Small intestine (tissue), 4 donors: ENCODE measurements around the gene SLC7A6. TPM values are rescaled to one million over a fixed set of nuclear protein-coding genes. Genes with fewer than 3 reads are reported as not detected.

Experiments
- polyA plus RNA-seq, 4 donors: library from polyadenylated mRNA; stranded (reverse) in 3 of 4; unstranded in 1 of 4; fragments of 200-250 nt in 3 of 4; fragments of 120-200 nt in 1 of 4; gene quantifications; one replicate each; pipeline versions ENCODE4 v1.2.1 to v1.2.3, GENCODE V29; 2013
- donor health status: healthy with polysubstance abuse.
- donor health status: Bipolar disorder and iron deficiency.
- donor health status: healthy.

The SLC7A6 gene
- polyA plus RNA-seq, 4 donors: 2.0 to 8.5 (median 6.7) TPM

Other genes with a start within 250 kb of the SLC7A6 start
- gene DPEP2NB, start 248.6 kb upstream of the SLC7A6 start, polyA plus RNA-seq: not detected
- 10 to 100 TPM in 2 of 4 donors, 1 to 10 TPM in 2; 3.8 to 14.6 (median 9.6) TPM for gene DDX28, start 241.3 kb upstream of the SLC7A6 start, polyA plus RNA-seq
- gene DUS2, start 241.2 kb upstream of the SLC7A6 start, polyA plus RNA-seq: 10 to 100 TPM in 2 of 4 donors, 1 to 10 TPM in 2; 7.6 to 12.6 (median 10.0) TPM
- gene NFATC3, start 179.2 kb upstream of the SLC7A6 start, polyA plus RNA-seq: 10 to 100 TPM; 10.8 to 26.8 (median 13.7) TPM
- 10 to 100 TPM; 14.3 to 45.0 (median 18.7) TPM for gene ESRP2, start 28.4 kb upstream of the SLC7A6 start, polyA plus RNA-seq
- gene PLA2G15, start 19.2 kb upstream of the SLC7A6 start, polyA plus RNA-seq: 10 to 100 TPM in 1 of 4 donors, 1 to 10 TPM in 3; 5.4 to 19.8 (median 6.5) TPM
- gene SLC7A6OS, start 46.4 kb downstream of the SLC7A6 start, polyA plus RNA-seq: 10 to 100 TPM in 1 of 4 donors, 1 to 10 TPM in 3; 3.8 to 16.7 (median 5.9) TPM
- 10 to 100 TPM; 13.6 to 46.3 (median 20.2) TPM for gene PRMT7, start 46.5 kb downstream of the SLC7A6 start, polyA plus RNA-seq
- gene SMPD3, start 184.0 kb downstream of the SLC7A6 start, polyA plus RNA-seq: 100 to 1,000 TPM in 1 of 4 donors, 10 to 100 TPM in 3; 47.0 to 123 (median 71.9) TPM